GM18520 (cell line): ENCODE results near the gene OR8A1.

Experiments used
- ATAC-seq: cut with Tn5 transposase; IDR thresholded peaks from one replicate; pipeline ENCODE4 v1.9.1; 2021; ENCODE audit not compliant: unreplicated experiment

Gene OR8A1

DNA sequence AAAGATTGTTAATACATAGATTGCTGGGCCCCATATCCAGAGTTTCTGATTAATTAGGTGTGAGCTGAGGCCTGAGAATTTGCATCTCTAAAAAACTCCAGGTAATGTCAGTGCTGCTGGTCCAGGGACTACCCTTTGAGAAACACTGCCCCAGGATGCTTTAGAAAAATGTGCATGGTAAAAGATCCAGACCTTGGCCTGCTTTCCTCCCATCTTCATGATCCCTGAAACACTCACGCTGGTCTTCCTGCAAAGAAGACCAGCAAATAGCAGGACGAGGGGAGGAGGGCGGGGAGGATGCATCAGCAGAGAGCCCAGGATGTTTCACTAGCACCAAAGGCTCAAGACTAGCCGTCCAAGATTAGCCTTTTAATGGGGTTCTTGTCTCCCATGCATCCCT is at the start of gene OR8A1:
Gene OR8A1, plus strand, starts transcription at position 301 of the 400 bp plus-strand sequence. CDS start 123 bp downstream, outside the sequence.
- no peak for ATAC-seq

DNA sequence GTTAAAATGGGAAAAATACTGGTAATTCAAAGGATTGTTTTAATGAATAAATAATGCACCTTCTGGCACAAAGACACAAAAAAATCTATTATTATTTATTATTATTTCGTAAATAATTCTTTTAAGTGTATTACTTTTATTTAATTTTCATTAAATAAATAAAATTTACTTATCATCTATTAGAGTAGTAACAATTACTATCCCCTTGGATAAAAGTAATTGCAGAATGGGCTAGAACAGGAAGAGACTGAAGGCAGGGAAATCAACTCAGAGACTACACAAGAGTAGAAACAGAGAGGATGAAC is 49.3 kb upstream of the OR8A1 start:
- no peak for ATAC-seq

DNA sequence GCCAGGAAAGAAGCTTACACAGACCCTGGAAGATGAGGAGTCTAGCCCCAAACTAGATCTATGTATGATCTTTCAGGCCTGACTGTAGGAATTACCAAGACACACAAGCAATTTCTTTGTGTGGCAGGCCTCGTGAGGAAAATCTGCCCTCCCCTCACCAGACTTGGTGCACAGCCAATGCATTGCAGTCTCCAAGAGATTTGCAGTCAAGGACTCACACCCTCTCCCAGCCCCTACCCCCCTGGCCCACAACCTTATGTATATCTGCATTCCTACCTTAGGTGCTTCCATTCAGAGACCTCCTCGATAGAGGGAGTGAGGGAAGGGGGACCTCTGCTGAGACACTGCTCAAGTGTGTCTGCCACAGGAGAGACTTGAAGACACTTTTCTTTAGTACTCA is 36.2 kb upstream of the OR8A1 start:
- ATAC-seq, result no peak

- no peak for ATAC-seq
These were observed 35.7 kb upstream of the OR8A1 start for GRCh38 chr11:124534051-124534450.

- no peak for ATAC-seq
These were observed 34.1 kb upstream of the OR8A1 start for GRCh38 chr11:124535552-124536232.

GRCh38 chr11:124536520-124536919 is 33.3 kb upstream of the OR8A1 start:
- no peak for ATAC-seq

- no peak for ATAC-seq
These were observed 31.8 kb upstream of the OR8A1 start for GRCh38 chr11:124538019-124538418.

- no peak for ATAC-seq
These were observed 28.6 kb upstream of the OR8A1 start for GRCh38 chr11:124541204-124541603.

- ATAC-seq, result no peak
These were observed 26.7 kb upstream of the OR8A1 start for GRCh38 chr11:124543145-124543544.

DNA sequence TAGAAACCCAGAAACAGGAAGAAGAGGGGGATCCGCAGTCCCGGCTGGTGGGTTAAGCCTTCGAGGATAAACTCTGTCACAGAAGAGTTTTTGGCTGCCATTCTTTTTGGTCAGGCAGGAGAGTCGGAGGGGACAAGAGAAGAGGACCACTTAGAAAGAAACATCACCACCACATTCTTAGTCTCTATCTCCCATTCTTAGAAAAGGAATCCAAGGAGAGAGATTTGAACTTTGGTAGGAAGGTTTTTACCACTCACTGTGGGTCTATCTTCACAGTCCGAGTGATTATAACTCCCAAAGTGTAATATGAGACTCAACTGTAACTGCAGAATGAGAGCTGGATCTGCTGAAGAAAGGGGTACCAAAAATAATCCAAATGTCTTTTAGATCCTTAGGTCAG is 26.2 kb upstream of the OR8A1 start, which contains the start of gene OR8B12:
Gene OR8B12, minus strand, starts transcription at position 101 of the 400 bp plus-strand sequence. Its CDS starts 0 bp downstream, at position 101.
- no peak for ATAC-seq

- ATAC-seq, result no peak
These were observed 18.6 kb upstream of the OR8A1 start for GRCh38 chr11:124551189-124551588.

- no peak for ATAC-seq
These were observed 17.8 kb upstream of the OR8A1 start for GRCh38 chr11:124551987-124552386.

DNA sequence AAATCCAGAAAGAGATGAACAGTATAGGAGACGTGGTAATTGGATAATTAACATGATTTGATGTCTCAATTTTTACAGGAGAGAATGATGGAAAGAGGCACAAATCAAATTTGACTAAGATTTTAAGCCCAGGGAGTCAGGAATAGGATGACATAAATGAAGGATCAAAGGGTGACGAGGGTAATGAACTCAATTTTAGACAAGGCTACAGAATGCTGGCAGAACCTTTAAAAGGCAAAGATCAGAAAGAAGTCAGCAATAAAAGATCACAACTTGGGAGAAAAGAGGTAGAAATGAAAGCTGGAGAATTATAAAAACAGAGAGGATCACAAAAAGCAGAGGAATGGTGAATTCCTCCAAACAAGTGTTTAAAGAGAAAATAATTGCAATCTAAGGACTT is 13.0 kb upstream of the OR8A1 start:
- ATAC-seq, result no peak

- ATAC-seq, result no peak
These were observed 363 bp downstream of the OR8A1 start for GRCh38 chr11:124570160-124570559.

DNA sequence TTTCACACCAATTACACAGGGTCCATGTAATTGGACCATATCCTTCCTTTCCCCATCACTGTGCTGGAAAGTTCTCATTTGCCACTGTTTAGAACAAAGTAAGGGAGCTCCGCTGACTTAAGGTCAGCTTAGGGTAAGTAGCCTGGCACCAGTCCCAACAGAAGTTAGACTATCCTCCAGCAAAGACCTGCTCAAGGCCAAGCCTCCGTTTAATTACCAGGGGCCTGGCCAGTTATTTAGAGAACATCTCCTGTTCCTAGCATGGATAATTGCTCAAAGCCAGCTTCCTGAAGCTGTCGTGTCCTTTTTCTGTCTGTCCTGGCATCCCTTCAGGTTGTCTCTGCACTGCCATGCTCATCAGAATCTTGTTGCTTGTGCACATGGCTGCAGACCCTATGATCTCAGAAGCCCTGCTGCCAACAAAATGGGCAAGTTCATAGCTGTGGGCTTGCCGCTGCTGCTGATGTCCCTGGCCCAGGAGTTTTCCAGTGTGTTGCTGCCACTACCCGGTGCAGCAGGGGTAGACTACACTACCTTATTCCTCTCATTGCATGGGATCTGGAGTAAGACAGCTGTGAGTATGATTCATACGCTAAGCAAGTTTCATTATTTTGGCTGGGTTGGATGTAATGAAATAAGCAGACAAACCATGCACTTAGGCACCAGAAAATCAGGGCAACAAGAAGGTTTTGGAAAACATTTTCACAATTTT is 8.1 kb downstream of the OR8A1 start:
- no peak for ATAC-seq

GRCh38 chr11:124578761-124579160 is 9.0 kb downstream of the OR8A1 start:
- ATAC-seq, result no peak

GRCh38 chr11:124581817-124582216 is 12.0 kb downstream of the OR8A1 start:
- ATAC-seq, result no peak

DNA sequence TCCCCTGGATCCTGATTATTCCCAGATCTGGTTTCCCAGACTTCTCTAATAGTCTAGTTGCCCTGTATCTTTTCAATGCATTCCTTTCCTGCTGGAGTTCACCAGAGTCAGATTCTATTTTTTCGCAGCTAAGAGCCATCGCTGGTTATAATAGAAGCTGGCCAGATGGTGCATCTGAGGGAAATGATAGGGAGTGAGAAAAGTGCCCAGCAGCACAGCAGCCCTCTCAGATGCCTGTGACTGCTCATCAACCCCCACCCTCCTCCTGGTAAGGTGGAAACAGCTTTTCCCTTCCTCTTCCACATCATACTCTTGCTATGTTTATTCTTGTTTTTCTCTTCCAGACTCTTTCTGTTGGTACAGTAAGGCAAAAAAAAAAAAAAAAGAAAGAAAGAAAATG is 12.8 kb downstream of the OR8A1 start:
- no peak for ATAC-seq

DNA sequence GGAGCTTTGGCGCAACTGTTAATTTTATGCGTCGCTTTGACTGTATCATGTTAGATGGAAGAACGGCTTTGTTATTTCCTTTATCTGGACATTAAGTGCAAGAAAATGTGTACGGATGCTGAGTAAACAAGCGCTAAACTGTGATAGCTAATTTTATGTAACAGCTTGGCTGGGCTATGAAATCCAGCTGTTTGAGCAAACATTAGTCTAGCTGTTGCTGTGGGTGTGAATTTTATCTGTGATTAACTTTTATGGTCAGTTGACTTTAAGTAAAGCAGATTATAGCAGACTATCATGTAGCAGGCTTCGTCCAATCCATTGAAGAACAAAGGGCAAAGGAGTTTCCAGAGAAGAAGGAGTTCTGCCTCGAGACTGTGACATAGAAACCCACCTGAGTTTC is 14.0 kb downstream of the OR8A1 start:
- no peak for ATAC-seq

DNA sequence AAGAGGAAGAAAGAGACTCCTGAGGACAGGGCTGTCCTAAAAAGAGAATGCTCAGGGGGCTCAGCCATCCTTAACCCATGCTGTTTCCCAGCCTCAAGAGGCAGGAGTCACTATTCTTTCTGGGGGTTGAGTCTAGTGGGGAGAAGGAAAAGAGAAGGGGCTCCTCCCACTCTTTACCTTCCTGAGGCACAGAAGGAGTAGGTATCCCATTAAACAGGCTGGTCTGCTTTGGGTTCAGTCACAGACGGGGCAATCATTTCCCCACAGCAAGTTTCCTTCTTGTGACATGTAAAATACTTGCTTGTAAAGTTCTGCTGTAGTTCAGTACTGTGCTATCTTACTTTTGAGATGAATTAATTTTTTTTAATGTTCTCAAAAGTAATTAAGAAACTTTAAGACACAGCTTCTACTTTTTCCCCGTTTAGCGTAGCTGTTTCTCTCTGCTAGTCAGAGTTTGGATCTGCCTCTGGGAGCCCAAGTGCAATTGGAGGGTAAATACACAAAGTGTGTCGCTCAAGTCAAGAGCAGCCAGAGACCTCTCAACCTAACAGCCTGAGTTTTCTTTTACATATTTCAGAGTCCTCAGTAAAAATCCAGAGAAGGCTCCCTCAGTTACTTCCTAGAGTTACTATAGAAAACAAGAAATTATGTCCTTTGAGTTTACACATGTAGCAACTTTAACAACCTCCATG is 15.0 kb downstream of the OR8A1 start:
- ATAC-seq, result no peak

DNA sequence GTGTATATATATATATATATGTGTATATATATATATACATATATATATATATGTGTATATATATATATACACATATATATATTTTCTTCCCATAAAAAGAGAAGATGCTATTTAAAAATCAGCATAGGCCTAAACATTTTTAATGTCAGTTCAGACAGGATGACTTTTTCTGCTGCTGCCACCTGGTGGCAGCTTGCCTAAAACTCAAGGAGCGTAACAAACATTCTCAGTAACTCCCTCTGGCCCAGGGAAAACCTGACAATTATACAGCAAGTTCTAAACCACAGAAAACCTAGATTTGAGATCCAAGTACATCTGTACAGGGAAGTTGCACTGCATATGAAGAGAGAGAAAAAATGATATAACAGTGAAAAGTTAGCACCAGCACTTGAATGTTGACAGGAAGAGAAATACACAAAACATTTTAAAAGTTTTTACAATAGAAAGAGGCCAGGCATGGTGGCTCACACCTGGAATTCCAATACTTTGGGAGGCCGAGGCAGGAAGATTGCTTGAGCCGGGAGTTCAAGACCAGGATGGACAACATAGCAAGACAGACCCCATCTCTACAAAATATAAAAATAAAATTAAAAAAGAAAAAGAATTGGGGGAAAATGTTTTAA is 16.6 kb downstream of the OR8A1 start:
- ATAC-seq, result no peak

DNA sequence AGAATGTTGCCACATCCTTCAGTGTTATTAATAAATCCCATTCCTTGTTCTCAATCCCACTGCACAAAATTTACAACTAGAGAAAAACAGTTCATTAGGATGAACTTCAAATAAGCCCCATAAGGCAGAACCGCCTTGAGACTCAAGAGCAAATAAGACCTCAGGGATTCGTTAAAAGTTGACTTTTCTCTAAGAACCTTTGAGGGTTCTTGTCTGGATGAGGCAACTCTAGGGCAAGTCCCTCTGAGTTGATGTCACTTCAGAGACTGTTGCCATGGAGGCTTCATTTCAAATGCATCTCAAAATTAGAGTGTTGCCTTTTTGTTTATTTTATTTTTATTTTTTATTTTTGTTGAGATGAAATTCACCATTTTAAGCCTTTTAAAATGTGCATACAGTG is 21.6 kb downstream of the OR8A1 start:
- no peak for ATAC-seq
